BE2C (cell line): ENCODE results near the gene APBB2.

ENCODE experiments used
- DNase-seq: peaks from one replicate; pipeline ENCODE4 v3.0.0-alpha.2; 2020
- H3K27me3 ChIP-seq: fragments of 250-450 bp; sonication (Bioruptor Pico); 2 replicates; pipeline ENCODE4 v1.5.1; 2020; ENCODE audit warnings: mild to moderate bottlenecking
- H3K36me3 ChIP-seq: fragments of 250-450 bp; sonication (Bioruptor Pico); 2 replicates; pipeline ENCODE4 v1.5.1; 2020; ENCODE audit warnings: mild to moderate bottlenecking
- H3K4me1 ChIP-seq: fragments of 250-450 bp; sonication (Bioruptor Pico); 2 replicates; pipeline ENCODE4 v1.5.1; 2020
- H3K4me3 ChIP-seq: 2 replicates; pipeline ENCODE4 v1.5.1; 2011; ENCODE audit warnings: low read depth, low read length
- H3K9me3 ChIP-seq: fragments of 250-450 bp; sonication (Bioruptor Pico); 2 replicates; pipeline ENCODE4 v1.5.1; 2020
- CTCF ChIP-seq: IDR thresholded peaks from 2 replicates; pipeline ENCODE4 v1.5.1; 2012; ENCODE audit warnings: mild to moderate bottlenecking, low read depth, low read length

APBB2 gene

GRCh38 chr4:41200486-41201017 lies 13.8 kb downstream of the APBB2 start:
- H3K4me1 ChIP-seq, result no peaks in the 10 kb centered on the region
- H3K9me3 ChIP-seq, result no peaks in the 10 kb centered on the region
- no peaks in the 10 kb centered on the region for H3K27me3 ChIP-seq
- TF ChIP-seq CTCF, result no peak
- DNase-seq, result no peak
- no peak overlapping the region for H3K4me3 ChIP-seq
- H3K36me3 ChIP-seq, result no peaks in the 10 kb centered on the region

GRCh38 chr4:41199788-41200187 lies 14.6 kb downstream of the APBB2 start:
- Histone ChIP-seq H3K36me3 (no peaks in the 10 kb centered on the region), H3K4me3 (no peak overlapping the region), H3K9me3 (no peaks in the 10 kb centered on the region), H3K4me1 (no peaks in the 10 kb centered on the region), H3K27me3 (no peaks in the 10 kb centered on the region)
- DNase-seq, result no peak
- no peak for TF ChIP-seq CTCF

- no peaks in the 10 kb centered on the region for H3K9me3 ChIP-seq
- H3K4me1 ChIP-seq, result no peaks in the 10 kb centered on the region
- H3K27me3 ChIP-seq, result no peaks in the 10 kb centered on the region
- no peak overlapping the region for H3K4me3 ChIP-seq
- H3K36me3 ChIP-seq, result no peaks in the 10 kb centered on the region
- DNase-seq, result no peak
- TF ChIP-seq CTCF, result no peak
Measured at GRCh38 chr4:41197996-41198395, 16.3 kb downstream of the APBB2 start.

- H3K36me3 ChIP-seq, result no peaks in the 10 kb centered on the region
- no peak for TF ChIP-seq CTCF
- no peaks in the 10 kb centered on the region for H3K9me3 ChIP-seq
- no peaks in the 10 kb centered on the region for H3K4me1 ChIP-seq
- H3K27me3 ChIP-seq, result no peaks in the 10 kb centered on the region
- no peak overlapping the region for H3K4me3 ChIP-seq
- no peak for DNase-seq
Measured at GRCh38 chr4:41197495-41197894, 16.8 kb downstream of the APBB2 start.

DNA sequence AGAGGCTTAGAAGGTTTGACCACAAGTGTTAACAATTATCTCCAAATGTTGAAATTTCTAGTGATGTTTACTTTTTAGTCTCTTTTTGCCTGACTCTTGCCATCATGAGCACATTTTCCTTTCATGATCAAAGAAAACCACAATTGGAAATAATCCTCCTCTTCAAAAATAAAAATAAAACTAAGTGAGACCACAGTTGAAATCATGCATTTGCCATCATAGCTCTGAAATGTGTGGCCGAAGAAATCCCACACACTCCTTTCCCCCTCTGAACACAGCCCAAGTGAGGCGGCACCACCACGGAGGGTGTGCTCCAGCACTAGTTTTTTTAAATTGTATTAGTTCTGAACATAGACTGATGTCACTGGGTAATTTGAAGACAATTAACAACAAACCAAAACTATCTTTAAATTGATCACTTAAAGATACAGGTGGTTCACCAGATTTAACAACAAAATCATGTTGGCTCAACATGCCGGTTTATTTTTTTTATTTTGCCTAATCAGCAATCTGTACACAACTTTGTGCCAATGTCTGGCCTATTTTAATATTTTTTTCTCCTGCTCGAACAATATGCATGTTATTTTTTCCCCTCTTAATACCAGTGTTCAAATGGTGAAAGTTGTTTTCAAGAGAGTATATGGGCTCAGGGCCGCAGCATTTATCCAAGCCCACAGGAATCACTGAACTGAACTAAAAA lies 17.6 kb downstream of the APBB2 start:
- TF ChIP-seq CTCF, result no peak
- no peak overlapping the region for H3K4me3 ChIP-seq
- H3K36me3 ChIP-seq, result no peaks in the 10 kb centered on the region
- no peak for DNase-seq
- H3K4me1 ChIP-seq, result no peaks in the 10 kb centered on the region
- no peaks in the 10 kb centered on the region for H3K27me3 ChIP-seq
- H3K9me3 ChIP-seq, result no peaks in the 10 kb centered on the region

GRCh38 chr4:41192136-41192535 lies 22.2 kb downstream of the APBB2 start:
- no peaks in the 10 kb centered on the region for H3K27me3 ChIP-seq
- DNase-seq, result no peak
- no peak overlapping the region for H3K4me3 ChIP-seq
- no peak for TF ChIP-seq CTCF
- 0 out of 2 replicates have a peak, but pooled peaks cover 2% of the 10 kb centered on the region for H3K4me1 ChIP-seq
- H3K9me3 ChIP-seq, result no peaks in the 10 kb centered on the region
- H3K36me3 ChIP-seq, result no peaks in the 10 kb centered on the region
